HepG2 (cell line): ENCODE results near the gene PPM1M. TPM values are rescaled to one million over a fixed set of nuclear protein-coding genes. Genes with fewer than 3 reads are reported as not detected.

Experiments
- AKNA ChIP-seq: sonication (generic); formaldehyde crosslinking; IDR thresholded peaks from 2 replicates; pipeline ENCODE4 v1.4.0; 2020; ENCODE audit warnings: missing genetic modification reagents, borderline replicate concordance
- ARID4A ChIP-seq: sonication (generic); formaldehyde crosslinking; IDR thresholded peaks from 2 replicates; pipeline ENCODE4 v1.5.0; 2020; ENCODE audit warnings: mild to moderate bottlenecking, missing genetic modification reagents, borderline replicate concordance
- ATF5 ChIP-seq: sonication (generic); formaldehyde crosslinking; IDR thresholded peaks from 2 replicates; pipeline ENCODE4 v1.4.0; 2020; ENCODE audit warnings: mild to moderate bottlenecking, low read depth, missing genetic modification reagents
- ATM ChIP-seq: fragments of 450-650 bp; IDR thresholded peaks from 2 replicates; pipeline ENCODE4 v1.7.1; 2017; ENCODE audit warnings: mild to moderate bottlenecking, borderline replicate concordance
- CC2D1A ChIP-seq: sonication (generic); formaldehyde crosslinking; IDR thresholded peaks from 2 replicates; pipeline ENCODE4 v1.8.1; 2023; ENCODE audit warnings: mild to moderate bottlenecking, missing genetic modification reagents
- DRAP1 ChIP-seq: IDR thresholded peaks from 2 replicates; pipeline ENCODE4 v1.6.1; 2016; ENCODE audit warnings: missing genetic modification reagents, missing compliant biosample characterization
- JUND ChIP-seq: sonication (generic); formaldehyde crosslinking; IDR thresholded peaks from 2 replicates; pipeline ENCODE4 v1.8.0; 2022; ENCODE audit warnings: mild to moderate bottlenecking, missing genetic modification reagents
- KDM6A ChIP-seq: IDR thresholded peaks from 2 replicates; pipeline ENCODE4 v1.6.1; 2016; ENCODE audit warnings: low read depth
- MYNN ChIP-seq: sonication (generic); formaldehyde crosslinking; IDR thresholded peaks from 2 replicates; pipeline ENCODE4 v1.4.0; 2020; ENCODE audit warnings: mild to moderate bottlenecking, low read depth, missing genetic modification reagents
- RXRB ChIP-seq: IDR thresholded peaks from 2 replicates; pipeline ENCODE4 v1.6.1; 2016; ENCODE audit warnings: borderline replicate concordance, missing genetic modification reagents, missing compliant biosample characterization
- SRSF9 ChIP-seq: fragments of 200-400 bp; formaldehyde crosslinking; IDR thresholded peaks from 2 replicates; pipeline ENCODE4 v1.6.1; 2018; ENCODE audit warnings: borderline replicate concordance, mild to moderate bottlenecking, low read depth, low read length; ENCODE audit not compliant: insufficient read depth, poor library complexity, severe bottlenecking
- ZNF331 ChIP-seq: sonication (generic); formaldehyde crosslinking; IDR thresholded peaks from 2 replicates; pipeline ENCODE4 v1.4.0; 2020; ENCODE audit warnings: missing genetic modification reagents
- ZNF468 ChIP-seq: sonication (generic); formaldehyde crosslinking; IDR thresholded peaks from 2 replicates; pipeline ENCODE4 v1.8.0; 2022; ENCODE audit warnings: mild to moderate bottlenecking, moderate library complexity, missing genetic modification reagents
- ZNF513 ChIP-seq: sonication (generic); formaldehyde crosslinking; conservative IDR thresholded peaks from 2 replicates; pipeline ENCODE4 v1.5.0; 2020; ENCODE audit warnings: missing genetic modification reagents
- ZNF569 ChIP-seq: sonication (generic); formaldehyde crosslinking; IDR thresholded peaks from 2 replicates; pipeline ENCODE4 v1.5.0; 2020; ENCODE audit warnings: mild to moderate bottlenecking, missing genetic modification reagents, moderate library complexity, borderline replicate concordance
- ZNF605 ChIP-seq: sonication (generic); formaldehyde crosslinking; IDR thresholded peaks from 2 replicates; pipeline ENCODE4 v1.8.0; 2022; ENCODE audit warnings: mild to moderate bottlenecking, missing genetic modification reagents
- ZNF850 ChIP-seq: sonication (generic); formaldehyde crosslinking; conservative IDR thresholded peaks from 2 replicates; pipeline ENCODE4 v1.9.0; 2021; ENCODE audit warnings: mild to moderate bottlenecking, missing genetic modification reagents
- ZNF878 ChIP-seq: sonication (generic); formaldehyde crosslinking; IDR thresholded peaks from 2 replicates; pipeline ENCODE4 v1.8.1; 2023; ENCODE audit warnings: mild to moderate bottlenecking, missing genetic modification reagents, moderate library complexity
- polyA plus RNA-seq, 8 experiments: library from polyadenylated mRNA; depleted of rRNA in 3 of 8; stranded (reverse) in 7 of 8; unstranded in 1 of 8; fragments of >200 nt; fragmentation: Illumina TruSeq in 4 of 8; extraction: Trizol in 4 of 8; gene quantifications; 2 replicates each; pipeline versions ENCODE4 v1.2.1 to v1.2.3, GENCODE V29; 2011 to 2016; ENCODE audit warnings: low read depth in 4 of 8, missing spikeins in 1 of 8, mixed read lengths in 1 of 8; ENCODE audit not compliant: insufficient read depth in 1 of 8
- total RNA-seq, 5 experiments: library from RNA; depleted of rRNA; stranded (reverse); fragments of >200 nt; fragmentation: Illumina TruSeq; extraction: Trizol; gene quantifications; 2 replicates each; pipeline ENCODE4 v1.2.3, GENCODE V29; 2016; ENCODE audit warnings: low read depth in 1 of 5

The PPM1M gene
- total and polyA plus RNA-seq, 2 of the 13 experiments (the other 11 are each of a cell fraction or from before 2014, with no cell fraction given), result 2.5 to 5.9 TPM

- no peak for TF ChIP-seq ZNF513 (CRISPR knock-in tag)
- TF ChIP-seq DRAP1 (CRISPR knock-in tag), result no peak
- TF ChIP-seq ZNF569 (CRISPR knock-in tag), result no peak
- TF ChIP-seq JUND, result 0 out of 2 replicates have a peak, but pooled peaks have one; percentile 42
- TF ChIP-seq MYNN (CRISPR knock-in tag), result no peak
- peak; percentile 21; the same call in 1 of the 2 replicates for TF ChIP-seq ARID4A (CRISPR knock-in tag)
- no peak for TF ChIP-seq ZNF468
- no peak for TF ChIP-seq AKNA (CRISPR knock-in tag)
- peak; percentile 53 for TF ChIP-seq RXRB (CRISPR knock-in tag)
- no peak for TF ChIP-seq KDM6A
- TF ChIP-seq ZNF850 (CRISPR knock-in tag), result no peak
- no peak for TF ChIP-seq ATM
- no peak for TF ChIP-seq CC2D1A (CRISPR knock-in tag)
- no peak for TF ChIP-seq SRSF9
- TF ChIP-seq ZNF605 (CRISPR knock-in tag), result 0 out of 2 replicates have a peak, but pooled peaks have one; percentile 26
- TF ChIP-seq ATF5 (CRISPR knock-in tag), result no peak
- TF ChIP-seq ZNF878, result no peak
- TF ChIP-seq ZNF331 (CRISPR knock-in tag), result no peak
Measured at GRCh38 chr3:52236424-52236886, 9.1 kb upstream of the PPM1M start (continued).
